Stimulated activated CD8-positive, alpha-beta memory T cell treated with anti-CD3 and anti-CD28 coated beads, Interleukin-15, amount 100 ng/mL, for 4 hours (primary cell): ENCODE measurements around the gene PASK.
"Not testable (repeated sequence)": the region's sequence is repeated elsewhere in the genome, so short reads cannot be mapped to it uniquely, and the experiment has no call there.

Source experiments
- DNase-seq, 2 donors: peaks; one replicate each; pipeline ENCODE4 v3.0.0-alpha.2; 2020; ENCODE audit warnings: low read depth in 2 of 2

PASK gene

GRCh38 chr2:241148891-241149674, at the start of gene PASK:
Gene PASK, minus strand, starts transcription at chr2:241149472. Its CDS starts 6,440 bp downstream, at chr2:241143032.
- peak; percentile 74 to 89 for DNase-seq

- DNase-seq = no peak
Measured at GRCh38 chr2:241198381-241199279, 49.4 kb upstream of the PASK start.

- no peak for DNase-seq
Measured at GRCh38 chr2:241197947-241198346, 48.7 kb upstream of the PASK start.

GRCh38 chr2:241197246-241197645, 48.0 kb upstream of the PASK start:
- not testable (repeated sequence) for DNase-seq

GRCh38 chr2:241195506-241196130, 46.3 kb upstream of the PASK start:
- DNase-seq = no peak

GRCh38 chr2:241194811-241195210, 45.5 kb upstream of the PASK start:
- no peak for DNase-seq

- DNase-seq = no peak
Measured at GRCh38 chr2:241193271-241193670, 44.0 kb upstream of the PASK start.

GRCh38 chr2:241191081-241191480, 41.8 kb upstream of the PASK start:
- no peak for DNase-seq

GRCh38 chr2:241190291-241190981, 41.2 kb upstream of the PASK start:
- DNase-seq = no peak

GRCh38 chr2:241189856-241190201, 40.6 kb upstream of the PASK start:
- DNase-seq = no peak

GRCh38 chr2:241189093-241189855, 40.0 kb upstream of the PASK start:
- DNase-seq = no peak

GRCh38 chr2:241188361-241189092, 39.3 kb upstream of the PASK start, which contains the start of gene ANO7:
Gene ANO7, plus strand, starts transcription at chr2:241188677. Its CDS starts 1,387 bp downstream, at chr2:241190064.
- DNase-seq = no peak

GRCh38 chr2:241187918-241188234, 38.6 kb upstream of the PASK start:
- DNase-seq = no peak

GRCh38 chr2:241187101-241187917, 38.0 kb upstream of the PASK start:
- no peak for DNase-seq

- DNase-seq = no peak
Measured at GRCh38 chr2:241185961-241186360, 36.7 kb upstream of the PASK start.

GRCh38 chr2:241184901-241185300, 35.6 kb upstream of the PASK start:
- no peak for DNase-seq

- no peak for DNase-seq
Measured at GRCh38 chr2:241183221-241183620, 33.9 kb upstream of the PASK start.

- no peak for DNase-seq
Measured at GRCh38 chr2:241182531-241183133, 33.4 kb upstream of the PASK start.

GRCh38 chr2:241182126-241182525, 32.9 kb upstream of the PASK start:
- no peak for DNase-seq
